SHP77 (cell line): ENCODE results near the gene FNBP1L.
"Not testable (repeated sequence)": the region's sequence is repeated elsewhere in the genome, so short reads cannot be mapped to it uniquely, and the experiment has no call there.

Experiments used
- DNase-seq, 2 experiments: peaks; one replicate each; lab custom pipeline; 2025; lab: John Stamatoyannopoulos, UW

The FNBP1L gene

DNA sequence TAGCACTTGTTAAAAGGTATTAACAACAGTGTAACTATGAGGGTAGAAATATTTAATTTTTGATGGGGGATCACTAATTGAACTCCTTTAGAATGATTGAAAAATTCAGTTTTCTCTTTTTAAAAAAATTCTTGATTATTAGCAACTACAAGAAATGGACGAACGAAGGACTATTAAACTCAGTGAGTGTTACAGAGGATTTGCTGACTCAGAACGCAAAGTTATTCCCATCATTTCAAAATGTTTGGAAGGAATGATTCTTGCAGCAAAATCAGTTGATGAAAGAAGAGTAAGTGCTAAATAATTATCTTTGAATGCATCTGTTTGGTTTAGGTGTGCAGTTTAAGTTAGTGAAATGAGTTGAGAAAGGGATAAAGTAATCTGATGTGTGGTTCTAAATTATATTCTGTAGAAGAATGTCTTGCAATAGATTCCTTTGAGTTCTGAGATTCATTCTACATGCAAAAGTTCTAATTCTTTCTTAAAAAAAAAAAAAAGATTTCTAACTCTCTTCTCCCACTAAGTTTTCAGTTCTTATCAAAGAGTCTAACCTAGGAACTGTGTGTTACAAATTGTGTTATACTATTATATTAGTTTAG is 85.0 kb downstream of the FNBP1L start:
- DNase-seq: no peak

DNA sequence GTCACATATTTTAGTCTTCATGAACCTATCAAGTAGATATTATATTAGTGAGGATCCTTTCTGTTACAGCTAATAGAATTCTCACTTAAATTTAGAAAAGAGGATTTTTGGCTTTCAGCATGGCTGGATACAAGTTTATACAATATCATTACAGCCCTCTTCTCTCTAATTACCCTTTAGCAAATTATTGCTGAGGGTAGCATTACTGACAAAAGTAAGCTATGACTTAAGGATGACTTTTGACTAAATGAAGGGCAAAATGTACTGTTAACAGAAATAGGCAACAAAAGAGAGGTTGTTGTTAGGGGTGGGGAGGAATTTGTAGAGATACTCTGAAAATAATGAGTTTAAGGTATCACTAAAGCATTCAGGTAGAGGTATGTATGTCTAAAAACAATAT is 85.8 kb downstream of the FNBP1L start:
- DNase-seq: no peak

DNA sequence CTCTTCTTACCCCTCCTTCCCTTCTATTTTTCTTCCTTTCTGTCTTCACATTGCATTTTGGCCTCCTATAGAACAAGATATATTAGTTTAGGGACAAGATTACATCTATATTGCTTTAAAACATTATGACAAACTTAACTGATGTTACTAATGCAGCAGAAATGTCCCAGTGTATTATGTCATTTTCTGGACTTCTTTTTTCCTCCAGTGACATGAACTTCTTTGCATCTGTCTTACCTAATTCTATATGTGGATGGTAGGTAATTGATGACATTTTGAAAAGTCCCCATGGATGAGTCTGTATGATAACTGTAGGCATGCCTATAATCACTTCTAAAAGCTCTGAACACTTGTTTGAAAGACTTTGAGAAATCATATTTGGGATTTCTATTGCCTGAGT is 89.5 kb downstream of the FNBP1L start:
- DNase-seq: no peak

DNA sequence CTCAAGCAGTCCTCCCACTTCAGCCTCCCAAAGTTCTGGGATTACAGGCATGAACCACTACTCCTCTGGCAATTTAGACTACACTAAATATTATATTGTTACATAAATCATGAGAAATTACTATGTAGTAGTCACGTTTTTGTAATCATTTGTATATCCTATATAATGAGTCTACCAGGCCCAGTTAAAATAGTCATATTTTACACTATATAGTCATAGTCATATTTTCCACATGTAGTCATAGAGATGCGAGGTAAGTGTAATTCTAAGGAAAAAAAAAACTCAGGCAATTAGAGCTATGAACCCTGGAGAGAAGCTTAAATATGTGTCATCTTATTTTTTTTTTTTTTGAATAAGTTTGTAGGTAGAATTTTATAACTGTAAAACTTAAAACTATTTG is 90.0 kb downstream of the FNBP1L start:
- no peak for DNase-seq

DNA sequence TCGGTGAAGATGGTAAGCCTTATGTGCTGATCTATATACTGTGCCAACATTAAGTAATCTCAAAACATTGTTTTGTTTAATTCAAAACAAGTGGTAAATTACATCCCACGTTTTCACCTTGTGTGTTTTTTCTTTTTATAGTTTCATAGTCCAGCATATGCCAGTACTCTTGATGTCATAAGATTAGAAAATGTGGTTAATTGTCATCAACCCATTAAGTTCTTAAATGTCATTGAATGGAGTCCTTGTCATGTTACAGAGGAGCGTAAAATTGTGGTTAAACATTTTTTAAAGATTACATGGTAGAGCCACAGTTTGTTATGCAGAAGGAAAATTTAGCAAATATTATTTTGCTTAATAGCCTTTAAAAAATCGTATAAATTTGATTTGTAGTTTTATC is 93.1 kb downstream of the FNBP1L start:
- DNase-seq: no peak

DNA sequence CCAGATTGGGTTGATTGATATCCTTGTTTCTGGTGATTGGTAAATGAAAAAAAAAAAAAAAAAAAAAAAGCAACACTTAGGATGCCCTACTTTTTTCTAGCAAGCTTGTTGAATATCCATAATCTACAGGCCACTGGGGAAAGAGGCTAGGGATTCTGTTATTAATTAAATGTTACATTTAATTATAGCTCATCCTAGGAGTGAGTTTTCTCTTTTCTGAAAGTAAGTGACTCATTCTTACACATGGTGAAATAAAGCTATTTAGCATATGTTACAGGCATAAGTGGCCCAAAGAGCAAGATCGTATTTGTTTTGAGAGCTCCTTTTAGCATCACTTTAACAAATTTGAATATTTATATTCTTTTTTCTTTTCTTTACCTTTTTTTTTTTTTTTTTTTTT is 94.5 kb downstream of the FNBP1L start:
- no peak for DNase-seq

DNA sequence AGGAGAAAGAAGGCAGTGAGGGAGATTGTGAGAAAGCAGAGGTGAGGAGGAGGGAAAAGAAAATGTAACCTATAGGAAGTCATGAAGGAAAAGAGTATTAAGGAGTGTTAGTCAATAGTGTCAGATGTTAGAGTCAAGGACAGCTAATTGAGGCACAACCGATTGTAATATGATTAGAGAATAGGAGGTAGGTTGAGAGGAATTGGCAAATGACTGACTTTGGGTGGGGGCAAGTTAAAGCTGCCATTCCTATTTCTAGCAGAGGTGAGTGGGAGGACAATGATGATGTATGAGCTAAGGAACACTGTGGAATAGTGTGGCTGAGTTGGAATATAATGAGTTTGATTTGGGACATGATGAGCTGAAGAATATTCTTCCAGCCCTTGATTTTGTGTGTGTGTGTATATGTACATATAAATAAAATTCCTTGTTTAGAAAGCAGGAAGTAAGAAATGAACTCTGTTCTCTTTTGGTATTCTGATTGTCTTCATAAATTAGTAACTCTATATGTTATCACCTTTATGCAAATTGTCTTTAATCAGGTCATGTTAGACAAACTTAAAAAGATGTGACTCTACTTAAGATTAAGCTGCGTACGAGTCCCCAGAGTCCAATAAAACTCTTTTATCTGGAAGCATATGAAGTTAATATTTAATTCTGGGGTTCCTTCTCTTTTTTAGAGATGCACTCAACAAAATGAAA is 98.4 kb downstream of the FNBP1L start:
- DNase-seq: no peak

DNA sequence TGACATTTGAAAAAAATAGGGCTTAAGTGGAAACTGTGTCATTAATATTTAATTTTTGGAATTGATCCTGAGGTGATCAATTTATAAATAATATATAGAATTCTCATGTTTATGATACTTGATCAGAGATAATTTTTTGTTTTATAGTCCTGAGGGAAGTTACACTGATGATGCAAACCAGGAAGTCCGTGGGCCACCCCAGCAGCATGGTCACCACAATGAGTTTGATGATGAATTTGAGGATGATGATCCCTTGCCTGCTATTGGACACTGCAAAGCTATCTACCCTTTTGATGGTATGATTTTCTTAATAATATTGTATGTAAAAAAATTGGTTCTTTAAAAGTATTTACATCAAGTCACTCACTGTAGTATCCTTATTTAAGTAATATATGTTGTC is 101.2 kb downstream of the FNBP1L start:
- DNase-seq: no peak

DNA sequence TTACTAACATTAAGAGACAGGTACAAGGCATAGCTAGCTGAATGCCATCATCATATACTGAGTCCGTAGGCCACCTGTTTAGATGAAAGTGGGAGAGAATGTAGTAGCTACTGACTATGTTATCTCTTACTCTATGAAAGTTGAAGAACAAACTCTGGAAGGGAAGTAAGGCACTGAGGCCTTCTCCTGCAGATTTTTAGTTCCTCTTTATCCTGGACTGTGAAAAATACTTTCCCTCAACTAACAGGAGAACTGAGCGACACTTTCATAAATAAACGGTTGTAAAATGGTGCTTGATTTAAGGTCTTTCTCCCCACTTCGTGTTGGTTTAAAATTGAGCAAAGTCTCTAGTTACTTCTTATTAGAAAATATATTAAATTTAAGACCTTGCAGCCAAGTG is 101.9 kb downstream of the FNBP1L start:
- no peak for DNase-seq

DNA sequence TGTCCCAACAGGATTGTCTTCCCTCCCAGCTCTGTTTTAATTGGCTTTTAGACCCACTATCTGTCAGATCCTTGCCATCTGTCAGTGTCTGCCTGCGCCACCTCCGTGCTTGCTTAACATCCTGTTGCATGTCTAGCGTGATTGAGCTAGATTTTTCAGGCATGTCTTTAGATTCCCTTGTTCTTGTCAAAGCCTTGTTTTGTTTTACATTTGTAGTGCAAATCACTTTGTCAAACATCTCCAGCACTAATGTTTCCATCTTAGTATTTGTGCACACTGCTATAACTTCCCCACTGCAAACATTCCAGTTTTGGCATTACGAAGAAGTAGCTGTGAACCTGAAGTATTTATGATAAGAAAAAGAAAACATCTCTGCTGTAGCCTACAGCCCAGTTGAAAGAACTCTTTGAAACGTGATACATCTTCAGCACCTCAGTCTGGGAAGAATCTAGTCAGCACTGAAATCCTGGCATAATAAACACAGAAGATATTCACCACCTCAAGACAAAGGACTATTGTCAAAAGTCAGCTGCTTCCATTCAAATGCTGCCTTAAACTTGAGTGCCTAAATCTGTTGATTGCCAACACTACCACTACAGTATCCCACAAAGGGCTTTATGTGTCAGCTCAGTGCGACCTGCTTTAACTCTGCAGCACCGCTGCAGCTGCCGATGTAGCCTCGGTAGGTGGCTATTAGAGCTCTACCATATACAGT is 105.0 kb downstream of the FNBP1L start:
- DNase-seq: no peak

DNA sequence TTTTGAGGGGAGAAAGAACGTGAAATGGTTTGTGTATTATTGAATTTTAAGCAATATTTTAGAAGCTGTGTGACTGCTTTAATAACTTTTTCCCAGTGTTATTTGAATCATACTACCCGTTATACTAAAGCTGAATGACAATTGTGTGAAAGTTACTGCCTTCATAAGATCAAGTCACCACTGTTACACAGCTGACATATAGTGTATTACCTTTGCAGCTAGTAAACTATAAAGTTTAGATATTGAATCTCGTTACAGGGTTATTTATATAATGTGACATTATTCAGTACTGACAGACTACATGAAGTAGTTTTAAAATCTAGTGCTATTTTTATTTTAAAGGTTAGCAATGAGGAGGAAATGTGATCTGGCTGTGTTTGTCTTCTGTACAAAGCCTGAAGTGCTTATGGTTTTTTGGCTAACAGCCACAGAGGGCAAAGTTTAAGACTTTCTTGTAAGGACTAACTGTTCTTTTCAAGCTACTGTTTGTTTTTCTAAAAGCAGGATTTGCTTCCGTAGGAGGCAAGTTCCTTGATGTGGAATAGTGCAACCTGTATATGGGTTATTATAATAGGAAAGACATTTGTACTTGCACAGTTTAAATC is 106.1 kb downstream of the FNBP1L start:
- DNase-seq: not testable (repeated sequence)

DNA sequence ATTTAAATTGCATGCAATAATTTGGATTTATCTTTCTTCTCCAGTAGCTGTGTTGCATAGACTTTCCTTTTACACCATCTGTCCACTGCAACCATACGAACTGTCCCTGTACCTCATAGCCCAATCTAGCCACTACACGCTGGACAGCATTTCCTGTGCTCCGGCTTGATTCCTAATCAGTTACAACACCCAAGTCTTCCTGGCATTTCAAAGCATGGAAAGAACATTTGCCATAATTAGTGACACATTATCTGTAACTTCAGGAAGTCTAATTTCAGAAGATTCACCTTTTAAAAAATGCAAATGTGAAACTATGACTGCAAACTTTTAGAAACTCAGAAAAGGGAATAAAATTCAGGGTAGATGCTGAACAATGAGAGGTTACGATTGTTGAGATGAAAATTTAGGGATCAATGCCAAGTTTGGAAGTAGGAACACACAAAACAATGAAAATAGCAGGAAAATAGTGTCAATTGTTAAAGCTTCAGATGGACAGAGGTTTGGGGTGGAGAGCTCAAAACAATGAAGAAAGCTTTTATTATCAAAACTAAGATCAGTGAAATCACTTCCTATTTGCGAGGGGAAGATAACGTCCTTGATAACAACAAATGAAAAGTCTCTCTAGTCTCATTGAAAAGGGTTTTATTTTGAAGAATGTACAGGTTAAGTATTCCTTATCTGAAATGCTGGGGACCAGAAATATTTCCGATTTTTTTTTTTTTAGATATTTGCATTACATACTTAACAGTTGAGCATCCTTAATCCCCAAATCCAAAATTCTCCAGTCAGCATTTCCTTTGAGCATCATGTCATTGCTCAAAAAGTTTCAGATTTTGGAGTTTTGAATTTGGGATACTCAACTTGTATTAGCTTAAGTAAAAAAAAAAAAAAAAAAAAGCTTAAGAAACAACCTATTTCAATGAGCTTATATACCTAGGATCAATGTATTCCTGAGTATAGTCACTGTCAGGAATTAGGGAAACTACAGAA is 107.3 kb downstream of the FNBP1L start:
- no peak for DNase-seq

DNA sequence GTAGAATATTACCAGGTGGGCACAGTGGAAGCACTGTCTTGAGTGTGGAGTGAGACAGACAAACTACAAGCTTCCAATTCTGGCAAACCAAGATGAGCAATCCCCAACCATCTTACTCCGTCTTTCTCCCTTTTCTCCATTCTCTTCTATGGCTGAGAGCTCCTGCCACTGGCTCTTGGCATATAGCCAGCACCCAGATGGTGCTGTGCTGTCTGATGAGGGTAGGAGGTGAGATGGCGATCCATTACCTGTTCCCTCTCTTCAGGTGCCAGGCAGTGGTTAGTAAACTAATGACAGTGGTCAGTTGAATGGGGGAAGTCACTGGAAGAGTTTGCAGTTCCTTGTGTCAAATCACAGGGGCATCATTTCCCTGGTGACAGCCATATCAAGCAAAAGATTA is 108.4 kb downstream of the FNBP1L start:
- peak; percentile 11 for DNase-seq

DNA sequence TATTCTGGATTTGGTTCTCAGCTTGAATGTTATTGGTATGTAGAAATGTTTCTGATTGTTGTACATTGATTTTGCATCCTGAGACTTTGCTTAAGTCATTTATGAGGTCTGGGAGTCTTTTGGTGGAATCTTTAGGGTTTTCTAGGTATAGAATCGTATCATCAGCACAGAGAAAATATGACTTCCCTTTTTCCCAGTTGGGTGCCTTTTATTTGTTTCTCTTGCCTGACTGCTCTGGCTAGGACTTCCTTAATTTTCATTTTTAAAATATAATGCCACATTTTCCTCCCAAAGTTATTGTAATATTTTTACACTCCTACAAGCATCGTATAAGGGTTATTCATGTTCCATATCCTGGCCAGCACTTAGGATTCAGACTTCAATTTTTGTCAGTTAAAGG is 111.1 kb downstream of the FNBP1L start:
- no peak for DNase-seq

DNA sequence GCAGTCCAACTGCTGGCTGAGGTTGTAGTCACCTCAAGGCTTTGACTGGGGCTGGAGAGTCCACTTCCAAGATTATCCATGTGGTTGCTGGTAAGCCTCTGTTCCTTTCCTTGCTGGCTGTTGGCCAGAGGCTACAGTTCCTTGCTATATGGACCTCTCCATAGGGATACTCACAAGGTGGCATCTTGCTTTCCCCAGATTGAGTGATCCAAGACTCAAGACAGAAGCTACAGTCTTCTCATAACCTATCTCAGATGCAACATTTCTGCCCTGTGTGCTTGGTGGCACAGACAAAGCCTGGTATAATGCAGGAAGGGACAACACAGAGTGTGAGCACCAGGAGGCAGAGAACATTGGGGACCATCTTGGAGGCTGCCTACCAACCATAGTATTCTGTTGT is 111.8 kb downstream of the FNBP1L start:
- DNase-seq: no peak

DNA sequence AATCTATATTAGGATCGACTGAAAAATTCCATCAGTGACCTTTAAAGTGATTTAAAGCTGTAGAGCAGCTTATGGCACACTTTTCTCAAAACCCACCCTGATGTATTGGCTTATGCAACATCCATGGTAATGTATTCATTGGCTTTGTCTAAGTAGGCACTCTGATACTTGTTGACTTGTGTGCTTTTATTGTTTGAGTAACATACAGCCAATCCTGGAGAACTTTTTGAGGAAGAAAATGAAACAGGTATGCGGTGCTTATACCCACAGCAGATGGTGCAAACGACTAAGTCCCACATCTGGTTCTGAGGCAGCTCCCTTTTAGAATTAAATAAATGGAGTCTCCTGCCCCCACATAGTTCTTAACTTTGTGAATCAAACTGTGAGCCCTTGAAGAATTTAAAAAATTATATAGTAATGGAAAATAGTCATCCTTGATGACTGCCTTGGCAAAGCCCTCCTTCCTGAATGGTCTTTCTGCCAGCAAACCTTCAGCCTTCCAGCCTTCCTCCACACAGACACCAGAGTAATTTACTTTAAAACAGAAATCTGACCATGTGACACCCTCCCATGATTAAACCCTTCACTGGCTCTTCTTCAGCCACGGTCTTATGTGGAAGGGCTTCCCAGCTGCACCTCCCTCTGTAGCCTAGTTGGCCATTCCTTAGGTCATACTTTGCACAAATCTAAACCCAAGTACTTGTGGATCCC is 117.7 kb downstream of the FNBP1L start:
- DNase-seq: no peak

DNA sequence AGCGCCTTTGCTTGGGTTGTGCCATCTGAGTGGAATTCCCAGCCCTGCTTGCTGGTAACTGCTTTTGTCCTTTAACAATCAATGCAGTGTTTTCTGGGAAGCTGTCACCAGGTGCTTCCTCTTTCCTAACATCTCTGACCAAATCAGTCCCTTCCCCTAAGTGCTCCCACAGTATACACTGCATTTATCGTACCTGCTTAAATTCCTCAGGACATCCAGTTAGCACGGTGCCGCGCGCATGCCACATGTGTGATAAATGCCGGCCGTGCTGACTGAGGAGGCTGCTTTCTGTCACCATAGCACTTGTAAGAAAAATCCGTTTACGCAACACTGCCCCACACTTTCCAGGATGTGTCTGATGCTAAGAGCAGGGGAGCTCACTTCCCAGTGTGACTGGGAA is 118.3 kb downstream of the FNBP1L start:
- no peak for DNase-seq

DNA sequence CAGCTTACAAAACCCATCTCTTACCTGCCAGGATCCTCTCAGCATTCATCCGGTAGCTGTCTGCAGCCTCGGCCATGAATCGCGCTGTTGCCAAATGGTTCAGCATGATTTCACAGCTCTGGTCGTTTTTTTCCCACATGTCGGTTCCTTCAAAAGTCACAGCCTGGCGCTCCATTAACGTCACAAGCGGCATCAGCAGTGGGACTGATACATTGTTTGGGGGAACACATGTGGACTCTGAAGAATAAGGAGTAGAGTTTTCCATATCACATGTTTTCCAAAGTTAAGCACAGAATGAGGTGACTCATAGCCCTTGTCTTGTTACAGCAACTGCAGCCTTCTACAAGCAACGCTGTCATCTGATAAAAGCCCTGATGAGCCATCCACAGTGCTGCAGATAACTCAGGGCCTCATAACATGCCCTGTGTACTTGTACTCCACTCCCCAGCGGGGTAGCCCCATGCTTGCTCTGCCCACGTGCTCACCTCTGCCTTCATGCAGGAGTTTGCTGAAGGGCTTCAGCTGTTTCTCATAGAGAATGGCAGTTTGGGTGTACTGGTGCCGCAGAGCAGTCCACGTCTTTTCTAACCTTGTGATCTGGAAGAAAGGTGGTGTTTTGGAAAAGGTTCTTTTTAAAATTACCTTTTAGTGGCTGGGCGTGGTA is 119.5 kb downstream of the FNBP1L start:
- DNase-seq: no peak

DNA sequence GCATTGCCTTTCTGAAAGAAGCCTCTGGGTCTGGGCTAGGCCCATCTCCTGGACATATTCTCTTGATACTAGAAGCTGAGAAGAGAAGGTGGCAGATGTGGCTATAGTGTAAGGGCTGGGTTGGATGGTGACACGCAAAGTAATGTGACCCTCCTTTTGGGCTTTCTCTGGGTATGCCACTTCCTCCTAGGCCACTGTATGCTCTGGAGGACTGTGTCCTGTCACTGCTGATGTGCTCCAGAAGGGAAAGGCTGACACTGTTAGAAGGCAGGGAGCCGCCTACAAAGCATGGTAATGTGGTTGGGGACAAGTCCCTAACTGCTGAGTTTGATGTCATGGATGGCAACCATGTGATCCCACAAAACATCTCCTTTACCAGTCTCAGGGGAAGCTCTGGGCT is 121.6 kb downstream of the FNBP1L start:
- DNase-seq: no peak

DNA sequence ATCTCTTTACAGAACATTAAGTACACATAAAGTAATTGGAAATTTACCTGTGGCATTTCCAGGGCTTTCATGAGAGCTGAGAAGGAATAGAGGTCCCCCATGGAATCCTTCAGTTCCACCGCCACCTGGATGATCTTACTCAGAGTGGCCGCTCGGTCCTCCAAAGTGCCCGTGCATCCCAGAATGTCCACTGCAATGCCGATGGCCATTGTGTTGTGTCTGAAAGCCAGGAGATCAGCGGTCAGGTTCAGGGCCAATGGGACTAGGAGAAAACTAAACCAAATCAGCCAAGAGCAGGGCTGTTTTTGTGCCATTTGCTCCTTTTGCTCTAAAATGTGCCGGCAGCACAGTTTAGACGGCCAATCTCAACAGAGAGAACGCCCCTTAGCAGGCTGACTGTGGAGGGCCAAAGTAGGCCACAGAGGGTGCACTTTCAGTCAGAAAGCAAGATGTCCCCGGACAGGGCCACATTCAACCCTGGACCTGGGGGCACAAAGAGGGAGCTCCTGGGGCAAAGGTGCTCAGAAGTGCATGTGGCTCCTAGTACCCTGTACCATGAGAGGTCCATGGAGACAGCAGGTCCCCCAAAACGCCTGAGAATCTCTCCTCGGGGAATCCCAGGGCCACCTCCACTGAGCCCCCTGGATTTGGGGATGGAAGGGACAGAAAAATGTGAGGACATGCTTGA is 123.8 kb downstream of the FNBP1L start:
- no peak for DNase-seq
